HG02981 (cell line): Measurements from ENCODE around the gene THOP1.
"Not testable (repeated sequence)": the region's sequence is repeated elsewhere in the genome, so short reads cannot be mapped to it uniquely, and the experiment has no call there.

ENCODE experiments used
- ATAC-seq: cut with Tn5 transposase; IDR thresholded peaks from one replicate; pipeline ENCODE4 v1.9.1; 2021; ENCODE audit warnings: mild to moderate bottlenecking, moderate library complexity; ENCODE audit not compliant: unreplicated experiment

Gene THOP1

DNA sequence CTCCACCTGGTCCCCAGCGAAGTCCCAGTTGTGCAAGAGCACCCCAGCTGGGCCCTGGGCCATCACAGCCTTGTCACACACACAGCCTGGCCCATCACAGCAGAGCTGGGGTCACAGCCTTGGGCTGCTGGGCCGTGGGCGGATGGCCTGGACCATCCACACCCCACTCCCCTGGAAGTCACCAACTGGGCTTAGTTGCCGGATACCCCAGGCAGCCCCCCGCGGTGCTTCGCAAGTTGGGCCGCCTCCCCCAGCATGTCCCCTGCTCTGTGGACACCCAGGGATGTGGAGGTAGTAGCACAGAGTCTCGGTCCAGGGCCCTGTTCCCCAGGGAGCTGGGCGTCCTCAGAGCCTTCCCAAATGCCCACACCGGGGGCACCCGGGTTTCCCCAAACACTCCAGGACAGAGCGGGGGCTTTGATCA is 29.9 kb downstream of the THOP1 start:
- ATAC-seq: no peak

DNA sequence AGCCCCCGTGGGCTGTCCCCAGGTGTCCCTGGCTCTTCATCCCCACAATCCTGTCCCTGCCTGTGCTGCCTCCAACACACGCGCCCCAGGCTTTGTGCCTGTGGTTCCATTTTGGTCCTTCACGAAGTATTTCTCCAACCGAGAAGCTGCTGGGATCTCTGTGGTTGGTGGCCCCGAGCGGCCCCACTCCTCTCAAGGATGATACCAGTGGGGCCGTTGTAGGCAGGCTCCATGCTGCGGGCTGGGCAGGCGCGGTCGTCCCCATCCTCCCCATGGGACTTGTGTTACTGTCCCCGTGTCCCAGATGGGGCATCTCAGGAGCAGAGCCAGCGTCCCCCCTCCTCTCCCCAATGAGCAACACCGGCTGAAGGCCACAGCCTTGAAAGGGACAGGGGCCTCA is 30.6 kb downstream of the THOP1 start:
- ATAC-seq: no peak

DNA sequence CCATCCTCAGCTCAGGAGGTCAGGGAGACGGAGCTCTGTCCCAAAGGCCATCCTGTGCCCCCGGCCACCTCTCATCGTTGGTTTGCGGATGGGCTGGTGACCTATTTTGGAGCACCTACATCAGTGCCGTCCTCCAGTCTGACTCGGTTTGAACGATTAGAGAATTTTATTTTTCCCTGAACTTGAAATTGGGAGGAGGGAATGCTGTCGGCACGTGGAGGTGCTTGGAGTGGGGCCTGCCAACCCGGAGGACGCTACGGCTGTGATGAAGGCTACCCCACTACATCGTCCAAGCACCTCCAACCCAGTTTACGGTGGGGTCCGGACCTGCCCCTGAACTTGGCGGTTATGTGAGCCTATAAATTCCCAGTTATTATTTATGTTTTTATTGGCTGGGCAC is 31.3 kb downstream of the THOP1 start:
- ATAC-seq: no peak

DNA sequence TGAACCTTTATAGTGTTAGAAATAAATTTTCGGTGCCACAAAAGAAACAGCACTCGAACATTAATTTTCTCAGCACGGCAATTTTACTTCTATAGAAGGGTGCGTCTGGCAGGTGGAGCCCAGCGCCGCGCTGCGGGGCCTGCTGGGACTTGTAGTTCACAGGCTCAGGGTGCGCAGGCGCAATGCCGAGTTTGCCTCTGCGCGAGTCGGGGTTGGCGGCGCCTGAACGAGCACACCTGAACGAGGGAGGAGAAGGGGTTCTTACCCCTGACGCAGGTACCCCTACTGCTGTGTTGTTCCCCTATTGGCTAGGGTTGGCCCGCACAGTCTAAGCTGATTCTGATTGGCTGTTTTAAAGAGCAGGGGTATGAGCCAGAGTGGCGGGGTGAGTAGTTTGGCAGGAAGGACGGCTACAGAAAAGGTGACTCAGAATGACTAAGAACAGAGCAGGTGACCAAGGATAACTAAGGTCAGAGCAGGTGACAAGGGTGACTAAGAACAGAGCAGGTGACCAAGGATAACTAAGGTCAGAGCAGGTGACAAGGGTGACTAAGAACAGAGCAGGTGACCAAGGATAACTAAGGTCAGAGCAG is 32.0 kb downstream of the THOP1 start:
- not testable (repeated sequence) for ATAC-seq

DNA sequence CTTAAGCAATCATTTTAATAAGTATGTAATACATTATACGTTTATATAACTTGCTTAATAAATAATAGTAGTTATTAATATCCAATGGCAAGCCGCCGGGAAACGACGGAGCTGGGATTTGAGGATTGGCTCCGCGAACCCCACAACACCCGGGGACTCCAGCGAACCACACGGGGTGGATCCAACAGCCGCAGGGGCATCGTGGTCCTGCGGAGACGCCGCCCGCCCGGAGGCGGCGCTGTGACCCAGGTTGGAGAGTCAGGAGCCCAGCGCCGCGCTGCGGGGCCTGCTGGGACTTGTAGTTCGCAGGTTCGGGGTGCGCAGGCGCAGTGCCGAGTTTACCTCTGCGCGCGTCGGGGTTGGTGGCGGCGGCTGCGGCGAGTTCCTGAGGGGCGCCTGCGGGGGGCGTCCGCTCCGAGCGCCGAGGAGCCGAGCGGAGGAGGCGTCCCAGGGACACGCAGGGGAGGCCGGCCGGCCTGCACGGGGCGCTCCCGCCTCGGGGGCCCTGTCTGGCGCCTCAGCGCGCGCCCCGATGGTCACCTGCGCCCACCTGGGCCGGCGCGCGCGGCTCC is 34.3 kb downstream of the THOP1 start, which contains the start of gene ZNF554:
Gene ZNF554, plus strand, starts transcription at position 329 of the 572 bp plus-strand sequence. Its CDS starts 204 bp downstream, at position 533.
- ATAC-seq: peak; percentile 89

DNA sequence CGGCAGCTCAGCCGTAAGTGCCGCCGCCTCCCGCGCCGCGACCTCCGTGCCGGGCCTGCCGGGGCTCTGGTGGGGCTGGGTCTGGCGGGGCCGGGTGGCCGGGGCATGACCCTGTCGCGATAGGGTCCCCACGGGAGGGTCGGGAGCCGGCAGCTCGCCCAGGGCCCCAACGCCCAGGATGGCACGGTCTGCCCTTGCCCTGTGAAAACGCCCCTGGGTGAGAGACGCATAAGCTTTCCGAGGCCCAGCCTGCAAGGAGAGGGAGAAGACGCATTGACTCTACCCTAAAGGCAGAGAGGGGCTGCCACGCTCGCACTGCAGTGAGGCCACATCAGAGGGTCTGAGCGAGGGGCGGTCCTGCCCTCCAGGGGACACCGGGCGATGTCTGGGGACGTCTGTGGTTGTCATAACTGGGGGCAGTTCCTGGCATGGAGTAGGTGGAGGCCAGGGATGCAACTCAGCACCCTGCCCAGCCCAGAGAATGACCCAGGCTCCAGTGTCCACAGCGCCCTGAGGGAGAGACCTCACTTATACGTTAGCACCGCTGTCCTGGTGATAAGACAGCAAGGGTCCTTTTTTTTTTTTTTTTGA is 34.9 kb downstream of the THOP1 start:
- ATAC-seq: peak; percentile 4

DNA sequence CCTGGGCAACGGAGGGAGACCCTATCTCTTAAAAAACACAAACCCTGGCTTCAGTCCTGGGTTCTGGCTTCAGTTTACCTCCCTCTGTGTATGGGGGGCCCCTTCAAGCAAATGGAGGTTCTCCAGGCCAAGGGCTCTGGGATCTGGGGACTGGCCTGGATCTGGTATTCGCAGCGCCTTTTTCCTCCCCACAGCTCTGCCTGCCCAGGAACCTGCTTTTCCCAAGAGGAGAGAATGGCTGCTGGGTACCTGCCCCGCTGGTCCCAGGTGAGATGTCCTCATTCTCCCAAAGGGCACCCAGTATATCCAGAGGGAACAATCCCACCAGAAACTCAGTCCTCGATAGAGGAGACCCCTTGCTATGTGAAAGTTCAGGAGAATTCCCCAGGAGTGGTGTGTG is 37.5 kb downstream of the THOP1 start:
- ATAC-seq: no peak

DNA sequence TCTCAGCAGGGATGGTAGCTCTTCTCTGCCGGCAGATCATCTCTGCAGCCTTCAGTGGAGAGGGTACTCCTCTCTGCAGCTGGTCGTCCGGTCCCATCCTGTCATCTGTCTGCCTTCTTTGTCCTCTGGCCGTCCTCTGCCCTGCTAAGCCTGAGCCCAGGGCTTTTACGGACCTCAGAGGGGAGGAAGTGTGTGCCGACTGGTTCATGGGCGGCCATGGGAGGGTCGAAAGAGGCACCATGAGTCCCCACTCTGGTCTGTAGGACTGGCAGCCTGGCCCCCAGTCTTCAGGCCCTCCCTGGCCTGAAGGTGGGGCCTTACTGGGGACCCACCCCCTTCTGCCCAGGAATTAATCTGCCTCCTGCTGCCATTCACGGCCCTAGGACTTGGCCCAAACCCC is 38.3 kb downstream of the THOP1 start:
- ATAC-seq: no peak

DNA sequence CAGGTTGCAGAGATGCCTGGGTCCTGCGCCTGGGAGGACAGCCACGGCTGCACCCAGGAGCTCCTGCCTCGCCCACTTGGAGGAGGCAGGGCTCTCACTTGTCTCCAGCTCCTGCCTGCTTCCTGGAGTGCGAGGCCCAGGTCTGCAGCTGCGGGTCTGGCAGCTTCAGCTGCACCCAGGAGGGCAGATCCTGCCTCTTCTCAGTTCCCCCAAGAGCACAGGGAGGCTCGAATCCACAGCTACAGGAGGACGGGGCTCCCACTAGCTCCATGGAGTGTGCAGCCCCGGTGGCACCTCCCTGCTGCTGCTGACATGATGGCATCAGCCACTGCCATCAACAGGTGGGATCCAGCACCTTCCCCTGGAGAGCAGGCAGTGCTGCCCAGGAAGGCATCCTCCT is 38.8 kb downstream of the THOP1 start:
- ATAC-seq: no peak

DNA sequence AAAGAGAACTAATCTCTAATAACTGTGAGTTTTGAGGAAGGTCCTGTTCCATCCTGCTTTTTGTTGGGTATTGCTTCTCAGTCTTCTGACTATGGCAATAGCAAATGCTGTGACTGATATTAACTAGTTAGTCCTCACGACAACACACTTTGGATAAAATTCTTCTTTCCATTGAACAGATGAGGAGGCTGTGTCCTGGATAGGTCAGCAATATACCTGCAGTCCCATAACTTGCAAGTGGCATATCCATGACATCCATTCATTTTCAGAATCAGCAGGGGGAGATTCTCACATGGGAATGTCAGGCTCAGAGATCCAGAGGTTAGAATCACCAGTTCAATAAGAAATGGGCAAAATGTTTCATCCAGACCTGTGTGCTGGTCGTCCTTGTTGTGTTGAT is 41.7 kb downstream of the THOP1 start:
- ATAC-seq: no peak

DNA sequence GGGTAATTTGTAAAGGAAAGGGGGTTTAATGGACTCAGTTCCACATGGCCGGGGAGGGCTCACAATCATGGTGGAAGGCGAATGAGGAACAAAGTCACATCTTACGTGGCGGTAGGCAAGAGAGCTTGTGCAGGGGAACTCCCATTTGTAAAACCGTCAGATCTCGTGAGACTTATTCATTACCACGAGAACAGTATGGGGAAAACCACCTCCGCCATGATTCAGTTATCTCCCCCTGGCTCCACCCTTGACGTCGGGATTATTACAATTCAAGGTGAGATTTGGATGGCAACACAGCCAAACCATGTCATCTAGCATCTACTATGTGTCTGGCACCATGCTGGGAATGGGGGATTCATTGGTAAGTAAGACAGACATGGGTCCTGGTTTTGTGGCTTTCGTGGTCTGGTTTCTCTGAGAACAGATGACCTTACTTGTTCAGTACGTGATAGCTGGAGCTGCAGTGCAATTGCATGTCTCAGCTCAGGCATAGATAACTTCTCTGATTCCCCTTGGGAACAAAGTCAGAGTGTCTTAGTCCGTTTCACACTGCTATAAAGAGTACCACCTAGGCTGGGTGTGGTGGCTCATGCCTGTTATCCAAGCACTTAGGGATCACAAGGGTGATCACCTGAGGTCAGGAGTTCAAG is 42.7 kb downstream of the THOP1 start:
- ATAC-seq: no peak

DNA sequence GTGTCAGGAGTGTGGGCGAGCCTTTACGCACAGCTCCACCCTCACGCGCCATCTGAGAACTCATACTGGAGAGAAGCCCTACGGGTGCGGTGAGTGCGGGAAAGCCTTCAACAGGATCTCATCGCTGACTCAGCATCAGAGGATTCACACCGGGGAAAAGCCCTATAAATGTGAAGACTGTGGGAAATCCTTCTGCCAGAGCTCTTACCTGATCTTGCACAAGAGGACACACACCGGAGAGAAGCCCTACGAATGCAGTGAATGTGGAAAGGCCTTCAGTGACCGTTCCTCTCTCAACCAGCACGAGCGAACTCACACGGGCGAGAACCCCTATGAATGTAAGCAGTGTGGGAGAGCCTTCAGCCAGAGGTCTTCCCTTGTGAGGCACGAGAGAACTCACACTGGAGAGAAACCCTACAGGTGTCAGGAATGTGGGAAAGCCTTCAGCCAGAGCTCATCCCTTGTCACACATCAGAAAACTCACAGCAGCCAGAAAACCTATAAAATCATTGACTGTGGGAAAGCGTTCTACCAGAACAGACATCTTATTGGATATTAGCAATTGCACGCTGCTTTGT is 49.1 kb downstream of the THOP1 start:
- ATAC-seq: no peak

DNA sequence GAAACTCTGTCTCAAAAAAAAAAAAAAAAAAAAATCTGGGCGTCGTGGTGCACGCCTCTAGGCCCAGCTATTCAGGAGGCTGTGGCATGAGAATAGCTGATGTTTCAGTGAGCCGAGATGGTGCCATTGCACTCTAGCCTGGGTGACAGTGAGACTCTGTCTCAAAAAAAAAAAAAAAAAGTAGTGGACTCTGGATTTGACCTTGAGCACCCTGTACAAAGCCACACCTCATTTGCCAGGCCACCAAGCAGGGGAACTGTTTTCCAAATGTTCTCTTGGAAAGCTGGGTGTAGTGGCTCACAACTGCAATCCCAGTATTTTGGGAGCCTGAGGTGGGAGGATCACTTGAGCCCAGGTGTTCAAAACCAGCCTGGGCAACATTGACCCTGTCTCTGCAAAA is 52.1 kb downstream of the THOP1 start:
- no peak for ATAC-seq

DNA sequence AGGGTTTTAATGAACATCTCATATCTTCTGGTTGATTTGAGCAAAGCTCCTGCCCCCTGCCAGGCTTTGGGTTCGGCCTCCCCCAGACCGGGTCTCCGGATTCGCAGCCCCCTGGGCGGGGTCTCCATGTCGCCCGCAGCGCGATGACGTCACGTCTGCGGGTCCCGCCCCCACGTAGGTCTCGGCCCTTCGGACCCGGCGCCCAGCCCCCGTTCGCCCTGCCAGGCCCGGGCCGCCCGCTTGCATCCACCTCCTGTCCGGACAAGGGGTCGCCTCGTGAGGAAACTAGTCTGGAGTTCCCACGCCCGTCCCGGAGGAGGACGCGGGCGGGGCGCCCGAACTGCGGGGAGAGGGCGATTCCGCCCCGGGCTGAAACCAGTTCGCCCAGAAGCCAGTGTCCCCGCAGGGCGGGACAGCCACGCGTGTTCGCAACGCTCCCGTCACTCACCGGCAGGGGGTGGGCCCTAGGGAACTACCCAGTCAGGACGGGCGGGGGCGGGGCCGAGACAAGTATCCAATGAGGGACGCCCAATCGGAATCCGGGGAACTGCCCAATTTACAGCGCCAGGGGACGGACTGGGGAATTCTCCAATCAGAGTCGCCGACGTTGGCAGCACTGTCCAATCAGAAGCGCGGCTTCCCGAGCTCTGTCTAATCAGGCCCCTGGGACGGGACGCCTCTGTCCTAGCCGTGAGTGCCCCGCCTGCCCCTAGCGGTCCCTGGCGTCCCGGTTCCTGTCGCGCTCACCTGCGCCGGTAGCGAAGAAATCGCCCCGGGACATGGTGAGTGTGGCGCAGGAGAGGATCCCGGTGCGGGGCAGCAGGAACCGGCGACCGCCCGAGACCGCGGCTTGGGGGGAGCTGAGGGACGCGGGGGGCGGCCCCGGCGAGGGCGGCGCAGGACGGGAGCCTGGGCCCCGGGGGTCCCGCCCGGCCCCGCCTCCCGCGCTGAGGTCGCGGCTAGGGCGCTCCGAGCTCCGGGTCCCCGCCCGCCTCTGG is 55.8 kb downstream of the THOP1 start, which contains the start of gene ZNF555:
Gene ZNF555, plus strand, starts transcription at position 682 of the 998 bp plus-strand sequence. Its CDS starts 98 bp downstream, at position 780.
- ATAC-seq: peak; percentile 88

DNA sequence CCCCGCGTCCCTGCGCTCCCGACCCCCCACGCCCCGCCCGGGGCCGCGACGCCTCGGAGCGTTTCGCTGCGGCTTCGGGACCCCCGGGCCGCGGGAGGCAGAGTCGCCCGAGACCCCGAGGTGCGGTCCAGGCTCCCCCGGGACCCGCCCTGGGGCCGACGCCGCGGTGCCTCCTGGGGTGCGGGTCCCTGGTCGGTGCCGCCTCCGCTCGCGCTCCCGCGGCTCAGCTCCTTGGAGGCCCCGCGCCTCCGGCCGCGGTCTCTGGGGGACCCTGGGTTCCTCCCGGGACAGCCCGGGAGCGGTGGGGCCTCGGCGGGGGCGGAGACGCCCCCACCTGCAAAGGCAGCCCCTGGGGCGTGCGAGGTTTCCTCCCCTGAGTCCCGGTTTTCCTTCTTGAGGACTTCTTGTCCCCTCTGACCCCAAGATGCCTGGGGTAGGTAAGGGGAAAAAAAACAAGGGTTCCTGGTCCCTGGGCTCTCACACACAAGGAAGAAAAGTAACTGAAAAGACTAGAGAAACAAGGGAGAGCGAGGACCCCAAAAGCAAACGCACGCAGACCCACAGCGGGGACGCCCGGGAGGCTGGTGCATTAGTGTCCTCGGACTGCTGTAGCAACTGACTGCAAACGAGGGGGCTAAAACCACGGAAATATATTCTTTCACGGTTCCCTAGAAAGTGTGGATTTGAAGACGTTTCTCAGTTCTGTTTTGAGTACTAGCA is 56.7 kb downstream of the THOP1 start:
- ATAC-seq: peak; percentile 17

DNA sequence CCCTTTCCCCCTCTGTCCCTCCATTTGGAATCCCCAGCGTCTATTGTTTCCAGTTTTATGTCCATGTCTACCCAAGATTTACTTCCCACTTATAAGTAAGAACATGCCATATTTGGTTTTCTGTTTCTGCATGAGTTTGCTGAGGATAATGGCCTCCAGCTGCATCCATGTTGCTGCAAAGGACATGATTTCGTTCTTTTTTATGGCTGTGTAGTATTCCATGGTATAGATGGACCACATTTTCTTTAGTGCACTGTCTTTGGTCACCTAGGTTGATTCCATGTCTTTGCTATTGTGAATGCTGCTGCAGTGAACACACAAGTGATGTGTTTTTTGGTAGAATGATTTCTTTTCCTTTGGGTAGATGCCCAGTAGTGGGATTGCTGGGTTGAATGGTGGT is 59.8 kb downstream of the THOP1 start:
- ATAC-seq: no peak

DNA sequence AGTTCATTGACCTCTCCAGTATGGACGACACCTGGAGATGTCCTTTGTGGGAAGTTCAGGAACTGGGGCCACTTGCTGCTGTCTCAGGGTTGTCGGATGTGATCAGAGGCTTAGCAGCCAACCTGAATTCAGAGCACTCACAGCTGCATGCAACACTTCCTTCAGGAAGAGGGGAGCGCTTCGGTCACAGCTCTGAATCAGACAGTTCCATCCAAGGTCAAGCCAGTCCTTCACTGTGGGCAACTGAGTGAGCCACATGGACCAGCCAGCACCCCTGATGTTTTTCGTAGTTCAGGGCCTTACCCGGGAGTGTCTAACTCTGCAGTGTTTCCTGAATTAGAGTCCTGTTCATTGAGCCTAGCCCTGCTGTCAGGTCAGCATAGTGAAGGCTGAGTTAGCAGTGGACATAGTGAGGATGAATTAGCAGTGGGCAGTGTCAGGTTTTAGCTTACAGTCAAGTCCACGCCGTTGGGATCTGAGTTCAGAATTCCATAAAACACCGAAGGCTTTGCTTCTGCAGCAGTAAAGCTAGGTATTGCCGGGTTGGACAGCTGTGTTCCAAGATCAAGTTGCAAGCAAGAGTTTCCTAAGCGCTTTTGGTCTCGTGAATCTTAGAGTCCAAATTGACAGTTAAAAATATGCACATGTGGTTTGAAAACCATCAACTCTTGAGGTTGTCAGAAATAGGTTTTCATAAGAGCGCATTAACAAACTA is 61.0 kb downstream of the THOP1 start:
- no peak for ATAC-seq

DNA sequence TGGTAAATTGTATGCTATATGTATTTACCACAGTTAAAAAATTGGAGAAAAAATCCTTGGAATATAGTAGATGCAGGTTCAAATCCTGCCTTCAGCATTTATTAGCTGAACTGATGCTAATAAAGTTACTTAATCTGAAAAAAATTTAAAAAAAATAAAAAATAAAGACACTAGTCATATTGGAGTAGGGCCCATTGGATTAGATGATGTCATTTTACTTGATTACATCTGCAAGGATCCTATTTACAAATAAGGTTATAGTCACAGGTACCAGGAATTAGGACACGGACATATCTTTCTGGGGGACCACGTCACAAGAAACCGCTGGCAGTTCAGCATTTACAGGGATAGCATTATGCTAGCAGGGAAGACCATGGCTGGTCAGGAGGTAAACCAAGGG is 62.2 kb downstream of the THOP1 start:
- no peak for ATAC-seq

DNA sequence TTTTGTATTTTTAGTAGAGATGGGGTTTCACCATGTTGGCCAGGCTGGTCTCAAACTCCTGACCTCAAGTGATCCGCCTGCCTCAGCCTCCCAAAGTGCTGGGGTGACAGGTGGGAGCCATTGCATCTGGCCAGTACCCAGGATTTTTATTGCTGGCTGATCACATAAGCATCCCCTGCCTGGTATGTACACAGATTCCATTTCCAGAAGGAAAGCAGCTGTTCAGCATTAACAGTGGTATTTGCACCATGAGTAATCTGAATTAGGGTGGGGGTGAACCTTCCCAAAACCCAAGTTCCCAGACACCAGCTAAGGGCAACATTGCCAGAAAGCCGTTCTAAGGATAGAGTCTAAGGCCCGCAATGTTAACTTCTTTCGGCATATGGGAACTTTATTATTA is 63.3 kb downstream of the THOP1 start:
- no peak for ATAC-seq
